Fibroblast of lung (primary cell): Measurements from ENCODE around the gene TUBGCP3. TPM values are rescaled to one million over a fixed set of nuclear protein-coding genes. Genes with fewer than 3 reads are reported as not detected.

Source experiments
- DNase-seq, 2 donors: peaks; one replicate each; pipeline versions ENCODE4 v3.0.0 to v3.0.0-alpha.2; 2010; ENCODE audit warnings: low read depth in 2 of 2
- H2AFZ ChIP-seq: 2 replicates; pipeline ENCODE4 v1.5.1; 2012; ENCODE audit warnings: low read length, control low read depth, inconsistent platforms
- H3K27ac ChIP-seq: 2 replicates; pipeline ENCODE4 v1.5.1; 2011; ENCODE audit warnings: low read length, control low read depth; ENCODE audit not compliant: insufficient read depth
- H3K27me3 ChIP-seq: 2 replicates; pipeline ENCODE4 v1.5.1; 2011; ENCODE audit warnings: mild to moderate bottlenecking, low read length; ENCODE audit not compliant: control insufficient read depth, insufficient read depth
- H3K36me3 ChIP-seq: 2 replicates; pipeline ENCODE4 v1.5.1; 2011; ENCODE audit warnings: low read length; ENCODE audit not compliant: control insufficient read depth, insufficient read depth
- H3K4me1 ChIP-seq: 2 replicates; pipeline ENCODE4 v1.5.1; 2011; ENCODE audit warnings: low read length; ENCODE audit not compliant: control insufficient read depth, insufficient read depth; ENCODE audit errors: extremely low read depth
- H3K4me2 ChIP-seq: 2 replicates; pipeline ENCODE4 v1.5.1; 2011; ENCODE audit warnings: low read length, control low read depth; ENCODE audit not compliant: insufficient read depth; ENCODE audit errors: extremely low read depth
- H3K4me3 ChIP-seq, 4 experiments: fragments of 200-600 bp in 1 of 4; sonication (generic) in 1 of 4; replicated peaks in 1 of 4; 2 replicates each; pipeline ENCODE4 v1.5.1; 2011 to 2016; ENCODE audit warnings: low read length in 4 of 4, low read depth in 3 of 4, mild to moderate bottlenecking in 3 of 4, control low read depth in 2 of 4, inconsistent platforms in 1 of 4, mixed read lengths in 1 of 4; ENCODE audit not compliant: insufficient read depth in 1 of 4; ENCODE audit errors: control extremely low read depth in 1 of 4
- H3K79me2 ChIP-seq: 2 replicates; pipeline ENCODE4 v1.5.1; 2012; ENCODE audit warnings: mild to moderate bottlenecking, low read length, inconsistent platforms; ENCODE audit not compliant: control insufficient read depth, insufficient read depth
- H3K9ac ChIP-seq: 2 replicates; pipeline ENCODE4 v1.5.1; 2011; ENCODE audit warnings: mild to moderate bottlenecking, low read length, control low read depth; ENCODE audit not compliant: insufficient read depth
- H3K9me3 ChIP-seq: 2 replicates; pipeline ENCODE4 v1.5.1; 2012; ENCODE audit warnings: low read depth, low read length; ENCODE audit not compliant: control insufficient read depth, insufficient read depth
- H4K20me1 ChIP-seq: 2 replicates; pipeline ENCODE4 v1.5.1; 2011; ENCODE audit warnings: low read length; ENCODE audit not compliant: control insufficient read depth, insufficient read depth; ENCODE audit errors: extremely low read depth
- CTCF ChIP-seq, 2 donors: IDR thresholded peaks in 1 of 2; conservative IDR thresholded peaks in 1 of 2; 1 replicate in 1 of 2; 2 replicates in 1 of 2; pipeline ENCODE4 v1.5.1; 2011 to 2012; ENCODE audit warnings: low read length in 2 of 2, control low read depth in 1 of 2, inconsistent platforms in 1 of 2, low read depth in 1 of 2, mild to moderate bottlenecking in 1 of 2
- EZH2 ChIP-seq: IDR thresholded peaks from 2 replicates; pipeline ENCODE4 v1.5.1; 2012; ENCODE audit warnings: low read length, control low read depth, mild to moderate bottlenecking; ENCODE audit errors: missing control alignments
- polyA plus RNA-seq, 2 donors: library from polyadenylated mRNA; depleted of rRNA in 1 of 2; stranded (reverse) in 1 of 2; unstranded in 1 of 2; fragments of >200 nt; gene quantifications; 2 replicates each; pipeline ENCODE4 v1.2.1, GENCODE V29; 2011 to 2012; ENCODE audit warnings: missing spikeins in 1 of 2
- total RNA-seq: library from RNA; depleted of rRNA; stranded (reverse); fragments of >200 nt; gene quantifications from 2 replicates; pipeline ENCODE4 v1.2.1, GENCODE V29; 2014

The TUBGCP3 gene
- total and polyA plus RNA-seq, 2 donors (not counting 1 experiment from before 2014, with no cell fraction given), result 14.5 to 17.2 TPM

GRCh38 chr13:112617754-112618375 lies 29.9 kb upstream of the TUBGCP3 start:
- TF ChIP-seq EZH2, result no peak
- TF ChIP-seq CTCF (conservative IDR thresholded peaks at IDR 0.05 in 1 of 2, IDR thresholded peaks at IDR 0.05 in 1 of 2; ENCODE audit: low read depth in 1 of 2, low read length in 2 of 2), result no peak
- H3K4me2 ChIP-seq, result no peak overlapping the region
- H3K27ac ChIP-seq, result no peak overlapping the region
- H4K20me1 ChIP-seq, result no peaks in the 10 kb centered on the region
- no peaks in the 10 kb centered on the region for H3K36me3 ChIP-seq
- H2AFZ ChIP-seq, result no peak overlapping the region
- H3K4me3 ChIP-seq, result no peak overlapping the region
- H3K9ac ChIP-seq, result no peak overlapping the region
- DNase-seq, result no peak
- H3K4me1 ChIP-seq, result no peaks in the 10 kb centered on the region
- no peaks in the 10 kb centered on the region for H3K9me3 ChIP-seq
- H3K79me2 ChIP-seq, result no peaks in the 10 kb centered on the region
- H3K27me3 ChIP-seq, result peaks cover 3% of the 10 kb centered on the region

- H2AFZ ChIP-seq, result no peak overlapping the region
- peak; percentile 23 to 47 for DNase-seq
- no peaks in the 10 kb centered on the region for H3K79me2 ChIP-seq
- H3K4me1 ChIP-seq, result no peaks in the 10 kb centered on the region
- H3K27me3 ChIP-seq, result peaks cover 3% of the 10 kb centered on the region
- H3K9me3 ChIP-seq, result no peaks in the 10 kb centered on the region
- H3K27ac ChIP-seq, result no peak overlapping the region
- H3K36me3 ChIP-seq, result no peaks in the 10 kb centered on the region
- no peak overlapping the region for H3K9ac ChIP-seq
- no peaks in the 10 kb centered on the region for H4K20me1 ChIP-seq
- peak; percentile 40 to 71 for TF ChIP-seq CTCF (conservative IDR thresholded peaks at IDR 0.05 in 1 of 2, IDR thresholded peaks at IDR 0.05 in 1 of 2; ENCODE audit: low read depth in 1 of 2, low read length in 2 of 2)
- no peak for TF ChIP-seq EZH2
- H3K4me2 ChIP-seq, result no peak overlapping the region
- H3K4me3 ChIP-seq, result no peak overlapping the region
These were observed 28.8 kb upstream of the TUBGCP3 start for GRCh38 chr13:112616586-112617362.

GRCh38 chr13:112615391-112615790 lies 27.4 kb upstream of the TUBGCP3 start:
- Histone ChIP-seq H3K4me3 (no peak overlapping the region), H3K79me2 (no peaks in the 10 kb centered on the region), H4K20me1 (no peaks in the 10 kb centered on the region), H2AFZ (no peak overlapping the region), H3K36me3 (no peaks in the 10 kb centered on the region), H3K4me2 (no peak overlapping the region), H3K27ac (no peak overlapping the region), H3K27me3 (peaks cover 3% of the 10 kb centered on the region), H3K9ac (no peak overlapping the region), H3K4me1 (no peaks in the 10 kb centered on the region), H3K9me3 (no peaks in the 10 kb centered on the region)
- DNase-seq, result no peak
- no peak for TF ChIP-seq EZH2
- TF ChIP-seq CTCF (conservative IDR thresholded peaks at IDR 0.05 in 1 of 2, IDR thresholded peaks at IDR 0.05 in 1 of 2; ENCODE audit: low read depth in 1 of 2, low read length in 2 of 2), result no peak
